Uterus (tissue), 2 donors: ENCODE measurements around the gene AKAP12.

Experiments used
- CTCF ChIP-seq, 4 experiments: fragments of 200-600 bp in 2 of 4; fragments of 450-650 bp in 2 of 4; sonication (generic) in 2 of 4; IDR thresholded peaks; one replicate each; pipeline ENCODE4 v1.5.1; 2016 to 2019; ENCODE audit warnings: antibody characterized with exemption in 4 of 4, mild to moderate bottlenecking in 2 of 4, moderate library complexity in 1 of 4
- POLR2A ChIP-seq, 2 donors: fragments of 450-650 bp; IDR thresholded peaks; one replicate each; pipeline ENCODE4 v1.6.1; 2016; ENCODE audit warnings: antibody characterized with exemption in 2 of 2, mild to moderate bottlenecking in 1 of 2, moderate library complexity in 1 of 2

DNA sequence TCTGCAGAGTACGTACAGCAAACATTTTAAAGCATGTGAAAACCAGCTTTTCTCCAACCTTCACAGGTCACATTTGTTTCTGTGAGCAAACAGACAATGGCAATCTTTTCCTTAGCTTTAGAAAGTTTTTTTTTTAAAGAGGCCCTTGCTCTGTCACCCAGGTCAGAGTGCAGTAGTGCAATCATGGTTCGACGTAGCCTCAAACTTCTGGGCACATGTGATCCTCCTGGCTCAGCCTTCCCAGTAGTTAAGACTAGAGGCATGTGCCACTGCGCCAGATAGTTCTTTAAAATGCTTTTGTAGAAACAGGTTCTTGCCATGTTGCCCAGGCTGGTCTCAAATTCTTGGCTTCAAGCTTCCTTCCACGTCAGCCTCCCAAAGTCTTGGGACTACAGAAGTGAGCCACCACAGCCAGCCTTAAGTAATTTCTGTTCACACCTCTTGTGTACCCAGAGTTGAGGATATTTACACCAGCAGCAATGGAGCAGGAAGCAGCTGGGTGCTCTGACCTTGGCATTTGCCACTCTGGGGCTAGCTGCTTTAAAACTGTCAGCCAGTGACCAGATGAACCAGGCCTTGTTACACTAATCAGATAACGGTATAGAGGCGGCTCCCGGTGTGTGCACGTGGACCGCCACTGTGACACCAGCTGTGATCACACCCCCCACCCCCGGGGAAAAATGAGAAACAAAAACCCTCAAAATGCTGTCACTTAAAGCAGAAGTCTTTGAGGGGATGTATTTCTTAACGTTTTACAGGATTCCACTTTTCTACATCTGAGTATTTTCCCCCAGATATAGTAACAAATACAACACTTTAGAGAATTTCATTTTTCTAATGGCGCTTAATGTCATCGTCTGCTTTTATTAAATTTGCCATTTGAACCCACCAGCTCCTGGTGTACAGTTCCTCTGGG is 71.3 kb downstream of the AKAP12 start:
- TF ChIP-seq CTCF (IDR thresholded peaks at IDR 0.05) (no peak), POLR2A (IDR thresholded peaks at IDR 0.05) (no peak)
